Duodenal mucosa (tissue), 2 donors: ENCODE results near the gene PRMT2.
"Not testable (repeated sequence)": the region's sequence is repeated elsewhere in the genome, so short reads cannot be mapped to it uniquely, and the experiment has no call there.

Experiments used
- H3K27ac ChIP-seq: one replicate; pipeline ENCODE4 v1.7.0; 2013; ENCODE audit warnings: low read depth, low read length
- H3K27me3 ChIP-seq, 2 donors: one replicate each; pipeline ENCODE4 v1.7.0; 2013; ENCODE audit warnings: low read length in 2 of 2, control low read depth in 1 of 2; ENCODE audit not compliant: insufficient read depth in 2 of 2, control insufficient read depth in 1 of 2
- H3K36me3 ChIP-seq, 2 donors: one replicate each; pipeline ENCODE4 v1.7.0; 2013; ENCODE audit warnings: low read length in 2 of 2, control low read depth in 1 of 2; ENCODE audit not compliant: insufficient read depth in 2 of 2, control insufficient read depth in 1 of 2
- H3K4me1 ChIP-seq, 2 donors: one replicate each; pipeline ENCODE4 v1.7.0; 2013; ENCODE audit warnings: low read length in 2 of 2, control low read depth in 1 of 2; ENCODE audit not compliant: insufficient read depth in 2 of 2, control insufficient read depth in 1 of 2
- H3K4me3 ChIP-seq, 2 donors: one replicate each; pipeline ENCODE4 v1.7.0; 2013; ENCODE audit warnings: low read length in 2 of 2, low read depth in 1 of 2
- H3K9ac ChIP-seq, 2 donors: one replicate each; pipeline ENCODE4 v1.7.0; 2013; ENCODE audit warnings: low read length in 2 of 2, low read depth in 1 of 2
- H3K9me3 ChIP-seq, 2 donors: one replicate each; pipeline ENCODE4 v1.7.0; 2013; ENCODE audit warnings: low read length in 2 of 2, control low read depth in 1 of 2; ENCODE audit not compliant: control insufficient read depth in 1 of 2

PRMT2 gene

GRCh38 chr21:46626975-46627501, 8.4 kb upstream of the PRMT2 start:
- Histone ChIP-seq H3K27me3 (no peaks in the 10 kb centered on the region), H3K27ac (no peak overlapping the region), H3K9ac (no peak overlapping the region), H3K36me3 (no peaks in the 10 kb centered on the region), H3K9me3 (peaks cover 9 to 10% of the 10 kb centered on the region in 2 donors), H3K4me3 (no peak overlapping the region), H3K4me1 (peaks cover 0 to 3% of the 10 kb centered on the region in 2 donors)

GRCh38 chr21:46627726-46628125, 7.7 kb upstream of the PRMT2 start:
- H3K36me3 ChIP-seq, result no peaks in the 10 kb centered on the region
- H3K9ac ChIP-seq, result no peak overlapping the region
- peaks cover 9 to 10% of the 10 kb centered on the region in 2 donors for H3K9me3 ChIP-seq
- H3K27ac ChIP-seq, result no peak overlapping the region
- H3K4me1 ChIP-seq, result peaks cover 0 to 2% of the 10 kb centered on the region in 2 donors
- no peak overlapping the region for H3K4me3 ChIP-seq
- H3K27me3 ChIP-seq, result no peaks in the 10 kb centered on the region

- H3K4me1 ChIP-seq, result no peaks in the 10 kb centered on the region
- no peaks in the 10 kb centered on the region for H3K36me3 ChIP-seq
- no peak overlapping the region for H3K4me3 ChIP-seq
- H3K9ac ChIP-seq, result no peak overlapping the region
- no peak overlapping the region for H3K27ac ChIP-seq
- H3K9me3 ChIP-seq, result peaks cover 9 to 10% of the 10 kb centered on the region in 2 donors
- no peaks in the 10 kb centered on the region for H3K27me3 ChIP-seq
Measured at GRCh38 chr21:46628868-46629267, 6.6 kb upstream of the PRMT2 start.

GRCh38 chr21:46630915-46631314, 4.6 kb upstream of the PRMT2 start:
- H3K27me3 ChIP-seq, H3K27ac ChIP-seq, H3K4me1 ChIP-seq, H3K9ac ChIP-seq, H3K4me3 ChIP-seq, H3K36me3 ChIP-seq, H3K9me3 ChIP-seq: not testable (repeated sequence)

- no peaks in the 10 kb centered on the region for H3K27me3 ChIP-seq
- peaks cover 0 to 3% of the 10 kb centered on the region in 2 donors for H3K36me3 ChIP-seq
- no peak overlapping the region for H3K4me3 ChIP-seq
- H3K4me1 ChIP-seq, result peaks cover 18 to 23% of the 10 kb centered on the region in 2 donors
- H3K9ac ChIP-seq, result no peak overlapping the region
- no peak overlapping the region for H3K27ac ChIP-seq
- H3K9me3 ChIP-seq, result no peaks in the 10 kb centered on the region
Measured at GRCh38 chr21:46633566-46633965, 1.9 kb upstream of the PRMT2 start.

- H3K9ac ChIP-seq, result peak overlapping the region in 1 of 2 donors; percentile 96
- no peaks in the 10 kb centered on the region for H3K27me3 ChIP-seq
- no peak overlapping the region for H3K27ac ChIP-seq
- peaks cover 18 to 24% of the 10 kb centered on the region in 2 donors for H3K4me1 ChIP-seq
- H3K9me3 ChIP-seq, result no peaks in the 10 kb centered on the region
- H3K36me3 ChIP-seq, result peaks cover 0 to 3% of the 10 kb centered on the region in 2 donors
- peak overlapping the region; percentile 89 to 99 for H3K4me3 ChIP-seq
Measured at GRCh38 chr21:46634427-46634826, 1.0 kb upstream of the PRMT2 start.

- Histone ChIP-seq H3K27ac (peak overlapping the region; percentile 93), H3K4me3 (peak overlapping the region; percentile 89 to 99), H3K27me3 (no peaks in the 10 kb centered on the region), H3K9ac (peak overlapping the region; percentile 90 to 96), H3K4me1 (peaks cover 18 to 24% of the 10 kb centered on the region in 2 donors), H3K36me3 (peaks cover 0 to 3% of the 10 kb centered on the region in 2 donors), H3K9me3 (no peaks in the 10 kb centered on the region)
Measured at GRCh38 chr21:46634966-46635323, 529 bp upstream of the PRMT2 start.

- Histone ChIP-seq H3K27ac (peak overlapping the region; percentile 99), H3K9ac (peak overlapping the region; percentile 96 to 100), H3K36me3 (peaks cover 0 to 3% of the 10 kb centered on the region in 2 donors), H3K4me3 (peak overlapping the region; percentile 89 to 99), H3K27me3 (no peaks in the 10 kb centered on the region), H3K9me3 (no peaks in the 10 kb centered on the region), H3K4me1 (peaks cover 18 to 24% of the 10 kb centered on the region in 2 donors)
Measured at GRCh38 chr21:46636181-46636512, 673 bp downstream of the PRMT2 start.

- Histone ChIP-seq H3K4me3 (peak overlapping the region; percentile 89 to 99), H3K27ac (peak overlapping the region; percentile 13), H3K9me3 (no peaks in the 10 kb centered on the region), H3K36me3 (peaks cover 0 to 6% of the 10 kb centered on the region in 2 donors), H3K27me3 (no peaks in the 10 kb centered on the region), H3K9ac (peak overlapping the region; percentile 96 to 100), H3K4me1 (peaks cover 18 to 24% of the 10 kb centered on the region in 2 donors)
Measured at GRCh38 chr21:46636550-46637285, 1.2 kb downstream of the PRMT2 start.

GRCh38 chr21:46637952-46638746, 2.7 kb downstream of the PRMT2 start:
- H3K9me3 ChIP-seq, result no peaks in the 10 kb centered on the region
- H3K4me1 ChIP-seq, result peaks cover 18 to 24% of the 10 kb centered on the region in 2 donors
- H3K27me3 ChIP-seq, result no peaks in the 10 kb centered on the region
- no peak overlapping the region for H3K27ac ChIP-seq
- H3K36me3 ChIP-seq, result peaks cover 0 to 13% of the 10 kb centered on the region in 2 donors
- peak overlapping the region; percentile 25 to 44 for H3K4me3 ChIP-seq
- peak overlapping the region in 1 of 2 donors; percentile 9 for H3K9ac ChIP-seq
